T-helper 2 cell treated with Interferon-gamma antibody and Interleukin-4, amounts not matched to agents 5 μg/mL and 100 μg/mL, for 36 hours (primary cell): ENCODE data around the gene ADGRB3.

Experiments used
- DNase-seq: peaks from one replicate; pipeline ENCODE4 v3.0.0; 2021; ENCODE audit warnings: low spot score
- H3K27ac Mint-ChIP-seq: one replicate; pipeline ENCODE4 v1.8.0; 2021; ENCODE audit warnings: mild to moderate bottlenecking, mixed read lengths
- H3K27me3 Mint-ChIP-seq: one replicate; pipeline ENCODE4 v1.8.0; 2021; ENCODE audit warnings: low read depth, mixed read lengths
- H3K36me3 Mint-ChIP-seq: one replicate; pipeline ENCODE4 v1.8.0; 2021; ENCODE audit warnings: low read depth, mixed read lengths
- H3K4me1 Mint-ChIP-seq: one replicate; pipeline ENCODE4 v1.8.0; 2021; ENCODE audit warnings: low read depth, mixed read lengths
- H3K4me3 Mint-ChIP-seq: one replicate; pipeline ENCODE4 v1.8.0; 2022; ENCODE audit warnings: mild to moderate bottlenecking, moderate library complexity, mixed read lengths
- H3K9me3 Mint-ChIP-seq: one replicate; pipeline ENCODE4 v1.8.0; 2021; ENCODE audit warnings: mixed read lengths

Gene ADGRB3

GRCh38 chr6:68701159-68701558 lies 66.1 kb downstream of the ADGRB3 start:
- no peak overlapping the region for H3K4me3 Mint-ChIP-seq
- H3K27me3 Mint-ChIP-seq: no peaks in the 10 kb centered on the region
- H3K4me1 Mint-ChIP-seq: no peaks in the 10 kb centered on the region
- no peak overlapping the region for H3K27ac Mint-ChIP-seq
- H3K9me3 Mint-ChIP-seq: no peaks in the 10 kb centered on the region
- no peak for DNase-seq
- H3K36me3 Mint-ChIP-seq: no peaks in the 10 kb centered on the region

DNA sequence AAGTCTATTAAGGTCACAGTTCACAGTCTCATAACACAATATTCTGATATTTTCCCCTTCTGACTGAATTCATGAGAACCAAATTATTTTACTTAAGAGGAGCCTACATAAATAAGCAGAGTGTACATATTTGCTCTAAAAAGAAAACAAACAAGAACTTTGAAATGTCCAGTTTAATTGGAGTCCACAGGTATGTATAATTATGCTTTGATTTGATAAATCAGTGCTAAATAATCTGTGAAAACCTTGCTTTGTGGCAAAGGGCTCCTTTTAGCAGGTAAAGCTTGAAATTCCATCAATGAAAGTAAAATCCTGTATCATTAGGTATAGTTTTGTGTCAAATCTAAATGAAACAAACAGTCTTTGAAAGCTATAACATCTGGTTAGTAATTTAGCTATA lies 69.4 kb downstream of the ADGRB3 start:
- DNase-seq: no peak
- H3K27me3 Mint-ChIP-seq: no peaks in the 10 kb centered on the region
- no peaks in the 10 kb centered on the region for H3K36me3 Mint-ChIP-seq
- no peak overlapping the region for H3K27ac Mint-ChIP-seq
- no peak overlapping the region for H3K4me3 Mint-ChIP-seq
- no peaks in the 10 kb centered on the region for H3K9me3 Mint-ChIP-seq
- H3K4me1 Mint-ChIP-seq: no peaks in the 10 kb centered on the region

DNA sequence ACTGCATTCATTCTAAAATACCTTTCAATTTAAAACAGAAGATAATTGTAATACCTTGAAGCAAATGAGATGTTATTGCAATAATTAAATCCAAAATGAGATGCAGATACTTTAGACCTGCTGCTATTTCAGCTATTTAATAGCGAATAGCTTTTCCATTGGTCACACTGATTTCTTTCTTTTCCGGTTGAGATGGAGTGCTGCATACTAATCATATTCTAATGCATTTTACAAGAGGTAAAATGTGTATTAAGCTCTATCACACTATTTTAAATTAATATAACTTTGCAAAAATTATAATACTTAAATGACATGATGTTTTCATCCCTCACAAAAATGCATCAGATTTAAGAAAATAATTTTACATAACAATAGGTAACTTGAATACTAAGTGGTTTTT lies 74.0 kb downstream of the ADGRB3 start:
- Mint-ChIP-seq H3K36me3 (no peaks in the 10 kb centered on the region), H3K4me1 (no peaks in the 10 kb centered on the region), H3K27ac (no peak overlapping the region), H3K27me3 (no peaks in the 10 kb centered on the region), H3K4me3 (no peak overlapping the region), H3K9me3 (no peaks in the 10 kb centered on the region)
- DNase-seq: no peak

DNA sequence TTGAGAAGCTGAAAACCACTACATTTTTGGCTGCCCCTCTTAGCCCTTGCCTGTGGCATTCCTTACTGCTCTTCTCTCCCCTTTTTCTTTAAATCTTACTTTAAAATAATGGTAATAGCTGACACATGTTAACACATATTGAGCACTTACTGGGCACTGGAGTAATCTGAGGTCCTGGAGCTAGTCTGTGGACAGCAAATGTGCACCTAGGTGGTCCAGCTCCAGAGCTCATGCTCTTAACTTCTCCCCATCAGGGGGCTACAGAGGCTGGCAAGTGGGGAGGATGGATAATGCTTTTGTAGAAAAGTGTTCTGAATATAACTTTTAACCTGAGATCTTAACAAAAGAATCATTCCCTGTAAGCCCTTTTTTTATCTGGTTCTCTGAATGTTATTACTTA lies 74.8 kb downstream of the ADGRB3 start:
- Mint-ChIP-seq H3K27ac (no peak overlapping the region), H3K36me3 (no peaks in the 10 kb centered on the region), H3K4me3 (no peak overlapping the region), H3K4me1 (no peaks in the 10 kb centered on the region), H3K27me3 (no peaks in the 10 kb centered on the region), H3K9me3 (no peaks in the 10 kb centered on the region)
- DNase-seq: no peak

DNA sequence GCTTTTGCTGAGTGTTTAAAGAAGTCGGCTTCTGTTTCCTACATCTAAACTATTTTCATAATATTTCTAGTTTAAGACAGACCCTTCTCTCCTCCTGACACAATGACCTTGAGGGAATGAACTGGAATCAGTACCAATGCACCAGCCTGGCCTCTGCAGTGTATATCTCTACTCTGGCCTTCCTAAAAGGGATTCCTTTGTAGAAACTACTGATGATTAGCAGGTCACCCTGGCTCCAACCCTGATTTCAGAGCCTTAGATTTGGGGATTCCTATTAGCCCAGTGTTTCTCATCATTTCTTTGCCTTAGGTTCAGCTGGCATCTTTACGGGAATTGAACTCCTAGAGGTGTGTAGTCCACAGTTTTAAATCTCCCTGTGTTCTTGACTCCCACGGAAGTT lies 75.4 kb downstream of the ADGRB3 start:
- no peak for DNase-seq
- no peaks in the 10 kb centered on the region for H3K36me3 Mint-ChIP-seq
- H3K9me3 Mint-ChIP-seq: no peaks in the 10 kb centered on the region
- no peak overlapping the region for H3K27ac Mint-ChIP-seq
- H3K4me3 Mint-ChIP-seq: no peak overlapping the region
- no peaks in the 10 kb centered on the region for H3K27me3 Mint-ChIP-seq
- no peaks in the 10 kb centered on the region for H3K4me1 Mint-ChIP-seq

- no peaks in the 10 kb centered on the region for H3K36me3 Mint-ChIP-seq
- DNase-seq: no peak
- no peak overlapping the region for H3K27ac Mint-ChIP-seq
- no peak overlapping the region for H3K4me3 Mint-ChIP-seq
- H3K4me1 Mint-ChIP-seq: no peaks in the 10 kb centered on the region
- H3K9me3 Mint-ChIP-seq: no peaks in the 10 kb centered on the region
- H3K27me3 Mint-ChIP-seq: no peaks in the 10 kb centered on the region
These were observed 75.8 kb downstream of the ADGRB3 start for GRCh38 chr6:68710916-68711315.

- H3K27ac Mint-ChIP-seq: no peak overlapping the region
- H3K4me1 Mint-ChIP-seq: no peaks in the 10 kb centered on the region
- no peak for DNase-seq
- H3K27me3 Mint-ChIP-seq: no peaks in the 10 kb centered on the region
- H3K9me3 Mint-ChIP-seq: no peaks in the 10 kb centered on the region
- no peak overlapping the region for H3K4me3 Mint-ChIP-seq
- no peaks in the 10 kb centered on the region for H3K36me3 Mint-ChIP-seq
These were observed 76.4 kb downstream of the ADGRB3 start for GRCh38 chr6:68711386-68712000.

DNA sequence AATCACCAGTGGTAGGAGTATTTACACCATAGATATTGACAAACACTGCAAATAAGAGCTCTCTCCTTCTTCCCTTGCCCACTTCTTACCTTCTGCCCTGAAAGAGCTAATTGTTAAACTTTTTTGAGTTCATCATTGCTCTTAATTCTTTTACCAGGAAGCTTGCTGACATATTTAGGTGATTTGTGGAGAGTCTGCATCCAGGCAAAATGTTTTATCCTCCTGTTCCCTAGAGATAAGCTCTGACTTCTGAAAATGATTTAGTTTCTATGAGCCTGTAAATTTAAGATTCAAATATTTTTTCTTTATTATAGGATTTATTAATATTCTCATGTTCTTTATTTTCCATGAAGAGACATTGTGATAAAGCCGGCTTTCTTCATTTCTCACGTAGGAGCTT lies 81.5 kb downstream of the ADGRB3 start:
- Mint-ChIP-seq H3K27ac (no peak overlapping the region), H3K9me3 (no peaks in the 10 kb centered on the region), H3K27me3 (no peaks in the 10 kb centered on the region), H3K4me1 (no peaks in the 10 kb centered on the region), H3K4me3 (no peak overlapping the region), H3K36me3 (no peaks in the 10 kb centered on the region)
- no peak for DNase-seq

- Mint-ChIP-seq H3K27me3 (no peaks in the 10 kb centered on the region), H3K4me3 (no peak overlapping the region), H3K36me3 (no peaks in the 10 kb centered on the region), H3K9me3 (no peaks in the 10 kb centered on the region), H3K4me1 (no peaks in the 10 kb centered on the region), H3K27ac (no peak overlapping the region)
- DNase-seq: no peak
These were observed 83.4 kb downstream of the ADGRB3 start for GRCh38 chr6:68718385-68719073.

- Mint-ChIP-seq H3K4me3 (no peak overlapping the region), H3K4me1 (no peaks in the 10 kb centered on the region), H3K9me3 (no peaks in the 10 kb centered on the region), H3K36me3 (no peaks in the 10 kb centered on the region), H3K27me3 (no peaks in the 10 kb centered on the region), H3K27ac (no peak overlapping the region)
- no peak for DNase-seq
These were observed 84.7 kb downstream of the ADGRB3 start for GRCh38 chr6:68719761-68720160.

- no peaks in the 10 kb centered on the region for H3K4me1 Mint-ChIP-seq
- H3K27ac Mint-ChIP-seq: no peak overlapping the region
- no peaks in the 10 kb centered on the region for H3K27me3 Mint-ChIP-seq
- no peaks in the 10 kb centered on the region for H3K36me3 Mint-ChIP-seq
- H3K4me3 Mint-ChIP-seq: no peak overlapping the region
- H3K9me3 Mint-ChIP-seq: no peaks in the 10 kb centered on the region
- DNase-seq: no peak
These were observed 87.9 kb downstream of the ADGRB3 start for GRCh38 chr6:68722891-68723527.

GRCh38 chr6:68724060-68724459 lies 89.0 kb downstream of the ADGRB3 start:
- H3K4me3 Mint-ChIP-seq: no peak overlapping the region
- no peaks in the 10 kb centered on the region for H3K27me3 Mint-ChIP-seq
- H3K36me3 Mint-ChIP-seq: no peaks in the 10 kb centered on the region
- H3K4me1 Mint-ChIP-seq: no peaks in the 10 kb centered on the region
- H3K27ac Mint-ChIP-seq: no peak overlapping the region
- no peak for DNase-seq
- H3K9me3 Mint-ChIP-seq: no peaks in the 10 kb centered on the region

DNA sequence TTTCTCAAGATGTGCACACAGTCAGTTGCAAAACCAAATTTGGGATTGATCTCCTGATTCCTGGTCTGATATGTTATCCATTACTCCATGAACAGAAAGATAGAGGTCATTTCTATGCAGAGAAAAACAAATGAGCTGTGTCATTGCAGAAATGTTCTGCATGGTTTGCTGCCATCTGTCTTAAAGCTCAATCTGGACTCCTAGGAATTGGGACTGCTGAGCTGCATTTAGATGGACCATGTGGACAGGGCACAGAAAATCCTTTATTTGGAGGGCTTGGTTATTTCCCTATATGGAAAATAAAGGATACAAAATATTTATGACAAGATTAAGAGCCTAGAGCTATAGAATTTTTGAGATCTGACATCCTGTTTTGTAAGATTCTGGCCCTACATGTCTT lies 91.3 kb downstream of the ADGRB3 start:
- no peaks in the 10 kb centered on the region for H3K9me3 Mint-ChIP-seq
- no peaks in the 10 kb centered on the region for H3K36me3 Mint-ChIP-seq
- H3K4me3 Mint-ChIP-seq: no peak overlapping the region
- DNase-seq: no peak
- no peaks in the 10 kb centered on the region for H3K4me1 Mint-ChIP-seq
- no peak overlapping the region for H3K27ac Mint-ChIP-seq
- no peaks in the 10 kb centered on the region for H3K27me3 Mint-ChIP-seq

DNA sequence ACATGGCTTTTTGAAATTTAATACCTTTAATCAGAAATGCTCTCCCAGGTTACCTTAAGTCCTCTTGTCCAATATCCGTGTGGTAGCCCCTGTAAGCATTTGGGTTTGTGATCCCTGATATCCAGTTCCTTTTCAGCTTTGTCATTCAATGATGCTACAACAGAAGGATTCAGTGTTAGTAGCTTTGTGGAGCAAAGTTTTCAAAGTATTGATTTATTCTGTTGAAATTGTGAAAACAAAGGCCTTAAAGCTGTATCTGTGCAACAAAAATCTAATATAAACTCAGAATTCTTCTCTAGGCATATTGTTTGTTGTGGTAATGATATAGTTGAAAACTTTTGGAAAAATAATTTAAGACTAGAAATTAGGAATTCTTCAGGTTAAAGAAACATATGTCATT lies 91.9 kb downstream of the ADGRB3 start:
- Mint-ChIP-seq H3K27me3 (no peaks in the 10 kb centered on the region), H3K36me3 (no peaks in the 10 kb centered on the region), H3K4me1 (no peaks in the 10 kb centered on the region), H3K27ac (no peak overlapping the region), H3K4me3 (no peak overlapping the region), H3K9me3 (no peaks in the 10 kb centered on the region)
- no peak for DNase-seq

DNA sequence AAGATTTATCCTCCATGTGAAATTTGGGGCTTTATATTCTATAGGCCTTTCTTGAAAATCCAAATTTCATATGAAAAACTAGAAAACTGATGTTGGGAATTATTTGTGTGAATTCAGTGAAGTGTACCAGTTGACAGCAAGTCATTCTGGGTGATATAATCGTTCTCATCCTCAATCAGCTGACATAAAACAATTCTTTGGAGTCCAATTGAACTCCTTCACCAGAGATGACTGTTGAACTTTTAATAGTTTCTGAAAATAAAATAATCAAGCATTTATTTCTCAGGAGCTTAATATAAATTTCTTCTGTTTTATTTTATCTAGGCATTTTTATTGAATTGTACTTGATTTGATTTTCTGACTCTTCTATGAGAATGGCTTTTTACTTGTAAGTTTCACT lies 92.6 kb downstream of the ADGRB3 start:
- H3K4me3 Mint-ChIP-seq: no peak overlapping the region
- no peaks in the 10 kb centered on the region for H3K27me3 Mint-ChIP-seq
- no peak for DNase-seq
- no peak overlapping the region for H3K27ac Mint-ChIP-seq
- H3K9me3 Mint-ChIP-seq: no peaks in the 10 kb centered on the region
- no peaks in the 10 kb centered on the region for H3K36me3 Mint-ChIP-seq
- H3K4me1 Mint-ChIP-seq: no peaks in the 10 kb centered on the region
